HepG2 (cell line): ENCODE data around the gene MRPL51. TPM values are rescaled to one million over a fixed set of nuclear protein-coding genes. Genes with fewer than 3 reads are reported as not detected.

ENCODE experiments used
- ATF7-NPFF ChIP-seq: sonication (generic); formaldehyde crosslinking; IDR thresholded peaks from 2 replicates; pipeline ENCODE4 v1.8.1; 2023; ENCODE audit warnings: mild to moderate bottlenecking, low read depth, missing genetic modification reagents, moderate library complexity
- FOXJ3 ChIP-seq: sonication (generic); formaldehyde crosslinking; IDR thresholded peaks from 2 replicates; pipeline ENCODE4 v1.4.0; 2020; ENCODE audit warnings: missing genetic modification reagents, mild to moderate bottlenecking, borderline replicate concordance
- KLF16 ChIP-seq, 2 experiments: sonication (generic) in 1 of 2; formaldehyde crosslinking in 1 of 2; IDR thresholded peaks; 2 replicates each; pipeline versions ENCODE4 v1.6.1 to v1.8.0; 2016 to 2023; ENCODE audit warnings: missing genetic modification reagents in 2 of 2, missing compliant biosample characterization in 1 of 2
- MTA1 ChIP-seq: sonication (generic); formaldehyde crosslinking; IDR thresholded peaks from 2 replicates; pipeline ENCODE4 v1.4.0; 2020; ENCODE audit warnings: missing genetic modification reagents, mild to moderate bottlenecking, borderline replicate concordance
- SP1 ChIP-seq, 2 experiments: fragments of 450-650 bp in 1 of 2; sonication (generic) in 1 of 2; formaldehyde crosslinking in 1 of 2; IDR thresholded peaks; 2 replicates each; pipeline versions ENCODE4 v1.4.0 to v1.6.1; 2016 to 2020; ENCODE audit warnings: missing genetic modification reagents in 1 of 2
- SYNCRIP ChIP-seq: fragments of 200-400 bp; formaldehyde crosslinking; IDR thresholded peaks from 2 replicates; pipeline ENCODE4 v1.6.1; 2018; ENCODE audit warnings: mild to moderate bottlenecking, low read depth, low read length; ENCODE audit not compliant: insufficient read depth
- TBX3 ChIP-seq: fragments of 450-650 bp; IDR thresholded peaks from 2 replicates; pipeline ENCODE4 v1.6.1; 2017; ENCODE audit warnings: antibody characterized with exemption, mild to moderate bottlenecking, inconsistent platforms, borderline replicate concordance
- TP53 ChIP-seq: sonication (generic); formaldehyde crosslinking; conservative IDR thresholded peaks from 2 replicates; pipeline ENCODE4 v1.4.0; 2020; ENCODE audit warnings: missing genetic modification reagents
- ZBTB10 ChIP-seq: sonication (generic); formaldehyde crosslinking; IDR thresholded peaks from 2 replicates; pipeline ENCODE4 v1.4.0; 2020; ENCODE audit warnings: missing genetic modification reagents, borderline replicate concordance
- ZFYVE20 ChIP-seq: sonication (generic); formaldehyde crosslinking; IDR thresholded peaks from 2 replicates; pipeline ENCODE4 v1.8.0; 2023; ENCODE audit warnings: low read depth, mild to moderate bottlenecking, moderate library complexity, missing genetic modification reagents, borderline replicate concordance
- ZMAT3 ChIP-seq: sonication (generic); formaldehyde crosslinking; conservative IDR thresholded peaks from 2 replicates; pipeline ENCODE4 v1.7.0; 2021; ENCODE audit warnings: missing genetic modification reagents
- ZNF644 ChIP-seq: IDR thresholded peaks from 2 replicates; pipeline ENCODE4 v1.6.1; 2016; ENCODE audit warnings: low read depth
- ZNF747 ChIP-seq: sonication (generic); formaldehyde crosslinking; IDR thresholded peaks from 2 replicates; pipeline ENCODE4 v1.8.1; 2023; ENCODE audit warnings: missing genetic modification reagents, mild to moderate bottlenecking, borderline replicate concordance
- ZSCAN31 ChIP-seq: sonication (generic); formaldehyde crosslinking; IDR thresholded peaks from 2 replicates; pipeline ENCODE4 v1.5.0; 2020; ENCODE audit warnings: low read depth, mild to moderate bottlenecking, missing genetic modification reagents
- polyA plus RNA-seq, 8 experiments: library from polyadenylated mRNA; depleted of rRNA in 3 of 8; stranded (reverse) in 7 of 8; unstranded in 1 of 8; fragments of >200 nt; fragmentation: Illumina TruSeq in 4 of 8; extraction: Trizol in 4 of 8; gene quantifications; 2 replicates each; pipeline versions ENCODE4 v1.2.1 to v1.2.3, GENCODE V29; 2011 to 2016; ENCODE audit warnings: low read depth in 4 of 8, missing spikeins in 1 of 8, mixed read lengths in 1 of 8; ENCODE audit not compliant: insufficient read depth in 1 of 8
- total RNA-seq, 5 experiments: library from RNA; depleted of rRNA; stranded (reverse); fragments of >200 nt; fragmentation: Illumina TruSeq; extraction: Trizol; gene quantifications; 2 replicates each; pipeline ENCODE4 v1.2.3, GENCODE V29; 2016; ENCODE audit warnings: low read depth in 1 of 5
- TF ChIP-seq, protein P1 (sequence below): IDR thresholded peaks from 2 replicates; pipeline ENCODE4 v1.4.0; 2020; ENCODE audit warnings: mild to moderate bottlenecking, missing genetic modification reagents

The MRPL51 gene
- total and polyA plus RNA-seq, 2 of the 13 experiments (the other 11 are each of a cell fraction or from before 2014, with no cell fraction given): 64.8 to 278 TPM

DNA sequence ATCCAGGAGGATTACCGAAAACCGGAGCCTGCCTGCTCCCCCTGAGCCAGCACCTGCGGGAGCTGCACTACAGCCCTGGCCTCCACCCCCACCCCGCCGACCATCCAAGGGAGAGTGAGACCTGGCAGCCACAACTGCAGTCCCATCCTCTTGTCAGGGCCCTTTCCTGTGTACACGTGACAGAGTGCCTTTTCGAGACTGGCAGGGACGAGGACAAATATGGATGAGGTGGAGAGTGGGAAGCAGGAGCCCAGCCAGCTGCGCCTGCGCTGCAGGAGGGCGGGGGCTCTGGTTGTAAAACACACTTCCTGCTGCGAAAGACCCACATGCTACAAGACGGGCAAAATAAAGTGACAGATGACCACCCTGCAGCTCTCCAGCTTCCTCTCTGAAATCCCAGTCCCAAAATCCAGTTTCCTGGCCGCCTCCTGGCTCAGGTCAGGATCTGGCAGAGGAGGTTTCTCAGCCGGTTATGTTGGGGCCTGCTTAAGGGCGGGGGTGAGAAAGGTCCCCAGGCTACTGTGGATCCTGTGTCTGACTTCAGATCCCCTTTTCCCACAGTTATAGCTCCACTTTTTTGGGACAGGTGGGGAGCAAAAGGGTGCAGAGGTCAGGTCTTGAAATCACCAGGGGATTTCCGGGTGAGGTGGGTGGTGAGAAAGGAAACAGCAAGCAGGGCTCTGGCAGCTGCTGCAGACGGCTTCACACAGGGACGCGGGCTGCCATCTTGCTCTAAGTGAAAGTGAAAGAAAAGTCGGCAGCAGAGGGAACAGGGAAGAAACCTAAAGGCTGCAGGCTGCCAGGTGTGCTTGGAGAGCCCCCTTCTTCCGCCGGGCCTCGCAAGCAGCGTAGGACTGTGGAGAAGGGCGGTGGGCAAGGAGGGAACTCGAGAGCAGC is 41.5 kb downstream of the MRPL51 start, which contains the start of gene TAPBPL (continued):
- TF ChIP-seq ZNF747 (CRISPR knock-in tag) (no peak), MTA1 (CRISPR knock-in tag) (no peak), ATF7-NPFF (CRISPR knock-in tag) (no peak), KLF16 (CRISPR knock-in tag; IDR thresholded peaks at IDR 0.05) (peak in 1 of 2 experiments; percentile 50; a peak in 1 of 4 replicates), SP1 (IDR thresholded peaks at IDR 0.05) (no peak), SP1 (CRISPR knock-in tag; IDR thresholded peaks at IDR 0.05) (peak; percentile 37; the same call in 1 of the 2 replicates), ZBTB10 (CRISPR knock-in tag) (no peak), TBX3 (no peak), FOXJ3 (CRISPR knock-in tag) (no peak), ZFYVE20 (CRISPR knock-in tag) (no peak), ZMAT3 (no peak), ZNF644 (CRISPR knock-in tag) (peak; percentile 43; the same call in 1 of the 2 replicates), ZSCAN31 (peak; percentile 45; the same call in 1 of the 2 replicates), TP53 (0 out of 2 replicates have a peak, but pooled peaks have one; percentile 64), SYNCRIP (no peak)
- TF ChIP-seq, protein P1, sequence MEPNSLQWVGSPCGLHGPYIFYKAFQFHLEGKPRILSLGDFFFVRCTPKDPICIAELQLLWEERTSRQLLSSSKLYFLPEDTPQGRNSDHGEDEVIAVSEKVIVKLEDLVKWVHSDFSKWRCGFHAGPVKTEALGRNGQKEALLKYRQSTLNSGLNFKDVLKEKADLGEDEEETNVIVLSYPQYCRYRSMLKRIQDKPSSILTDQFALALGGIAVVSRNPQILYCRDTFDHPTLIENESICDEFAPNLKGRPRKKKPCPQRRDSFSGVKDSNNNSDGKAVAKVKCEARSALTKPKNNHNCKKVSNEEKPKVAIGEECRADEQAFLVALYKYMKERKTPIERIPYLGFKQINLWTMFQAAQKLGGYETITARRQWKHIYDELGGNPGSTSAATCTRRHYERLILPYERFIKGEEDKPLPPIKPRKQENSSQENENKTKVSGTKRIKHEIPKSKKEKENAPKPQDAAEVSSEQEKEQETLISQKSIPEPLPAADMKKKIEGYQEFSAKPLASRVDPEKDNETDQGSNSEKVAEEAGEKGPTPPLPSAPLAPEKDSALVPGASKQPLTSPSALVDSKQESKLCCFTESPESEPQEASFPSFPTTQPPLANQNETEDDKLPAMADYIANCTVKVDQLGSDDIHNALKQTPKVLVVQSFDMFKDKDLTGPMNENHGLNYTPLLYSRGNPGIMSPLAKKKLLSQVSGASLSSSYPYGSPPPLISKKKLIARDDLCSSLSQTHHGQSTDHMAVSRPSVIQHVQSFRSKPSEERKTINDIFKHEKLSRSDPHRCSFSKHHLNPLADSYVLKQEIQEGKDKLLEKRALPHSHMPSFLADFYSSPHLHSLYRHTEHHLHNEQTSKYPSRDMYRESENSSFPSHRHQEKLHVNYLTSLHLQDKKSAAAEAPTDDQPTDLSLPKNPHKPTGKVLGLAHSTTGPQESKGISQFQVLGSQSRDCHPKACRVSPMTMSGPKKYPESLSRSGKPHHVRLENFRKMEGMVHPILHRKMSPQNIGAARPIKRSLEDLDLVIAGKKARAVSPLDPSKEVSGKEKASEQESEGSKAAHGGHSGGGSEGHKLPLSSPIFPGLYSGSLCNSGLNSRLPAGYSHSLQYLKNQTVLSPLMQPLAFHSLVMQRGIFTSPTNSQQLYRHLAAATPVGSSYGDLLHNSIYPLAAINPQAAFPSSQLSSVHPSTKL (CRISPR knock-in tag): peak; percentile 31
- TF ChIP-seq, all 625 proteins: peak for 178
